Parathyroid adenoma (tissue), 2 donors: Measurements from ENCODE around the gene TNFRSF19.

Experiments used
- H2AFZ ChIP-seq: fragments of 300-600 bp; sonication (generic); one replicate; pipeline ENCODE4 v1.7.0; 2017; ENCODE audit warnings: antibody characterized with exemption, mild to moderate bottlenecking
- H3K27ac ChIP-seq: fragments of 300-600 bp; sonication (generic); one replicate; pipeline ENCODE4 v1.7.0; 2017
- H3K27me3 ChIP-seq: fragments of 300-600 bp; sonication (generic); one replicate; pipeline ENCODE4 v1.7.0; 2017; ENCODE audit warnings: low read length; ENCODE audit not compliant: control insufficient read depth, insufficient read depth
- H3K36me3 ChIP-seq: fragments of 300-600 bp; sonication (generic); one replicate; pipeline ENCODE4 v1.7.0; 2017; ENCODE audit warnings: low read length; ENCODE audit not compliant: control insufficient read depth, insufficient read depth
- H3K4me1 ChIP-seq: fragments of 300-600 bp; sonication (generic); one replicate; pipeline ENCODE4 v1.7.0; 2017; ENCODE audit warnings: control low read depth
- H3K4me2 ChIP-seq: fragments of 300-600 bp; sonication (generic); one replicate; pipeline ENCODE4 v1.7.0; 2017; ENCODE audit warnings: low read length
- H3K4me3 ChIP-seq: fragments of 300-600 bp; sonication (generic); one replicate; pipeline ENCODE4 v1.7.0; 2017; ENCODE audit warnings: low read depth, low read length
- H3K79me2 ChIP-seq: fragments of 300-600 bp; sonication (generic); one replicate; pipeline ENCODE4 v1.7.0; 2017; ENCODE audit warnings: control low read depth
- H3K9ac ChIP-seq: fragments of 300-600 bp; sonication (generic); one replicate; pipeline ENCODE4 v1.7.0; 2017; ENCODE audit warnings: mild to moderate bottlenecking
- H3K9me3 ChIP-seq: fragments of 300-600 bp; sonication (generic); one replicate; pipeline ENCODE4 v1.7.0; 2017; ENCODE audit warnings: low read length; ENCODE audit not compliant: control insufficient read depth
- TF ChIP-seq, protein P1 (sequence below): fragments of 300-600 bp; sonication (generic); IDR thresholded peaks from one replicate; pipeline ENCODE4 v1.7.0; 2017; ENCODE audit warnings: antibody characterized with exemption, mild to moderate bottlenecking
- donor health status: primary hyperparathyroidism.

Gene TNFRSF19

DNA sequence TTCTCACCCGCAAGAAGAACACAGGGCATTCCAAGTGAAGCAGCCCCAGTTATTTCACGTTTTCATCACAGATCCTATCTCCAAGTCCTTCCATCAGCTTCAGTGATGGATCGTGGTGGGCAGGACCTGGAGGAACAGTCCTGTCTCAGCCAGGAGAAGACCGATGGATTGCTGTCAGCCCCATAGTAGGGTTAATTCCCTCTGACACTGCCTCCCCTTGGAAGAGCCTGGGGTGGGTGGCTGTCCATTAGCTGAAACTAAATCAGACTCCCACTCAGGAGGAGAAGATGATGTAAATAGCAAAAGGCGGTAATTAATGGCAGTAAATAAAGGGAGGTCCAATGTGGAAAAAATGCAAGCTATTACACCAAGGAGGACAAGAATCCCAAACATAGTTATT, 131.0 kb downstream of the TNFRSF19 start:
- no peaks in the 10 kb centered on the region for H3K36me3 ChIP-seq
- H3K4me2 ChIP-seq: no peak overlapping the region
- no peaks in the 10 kb centered on the region for H3K9me3 ChIP-seq
- TF ChIP-seq, protein P1, sequence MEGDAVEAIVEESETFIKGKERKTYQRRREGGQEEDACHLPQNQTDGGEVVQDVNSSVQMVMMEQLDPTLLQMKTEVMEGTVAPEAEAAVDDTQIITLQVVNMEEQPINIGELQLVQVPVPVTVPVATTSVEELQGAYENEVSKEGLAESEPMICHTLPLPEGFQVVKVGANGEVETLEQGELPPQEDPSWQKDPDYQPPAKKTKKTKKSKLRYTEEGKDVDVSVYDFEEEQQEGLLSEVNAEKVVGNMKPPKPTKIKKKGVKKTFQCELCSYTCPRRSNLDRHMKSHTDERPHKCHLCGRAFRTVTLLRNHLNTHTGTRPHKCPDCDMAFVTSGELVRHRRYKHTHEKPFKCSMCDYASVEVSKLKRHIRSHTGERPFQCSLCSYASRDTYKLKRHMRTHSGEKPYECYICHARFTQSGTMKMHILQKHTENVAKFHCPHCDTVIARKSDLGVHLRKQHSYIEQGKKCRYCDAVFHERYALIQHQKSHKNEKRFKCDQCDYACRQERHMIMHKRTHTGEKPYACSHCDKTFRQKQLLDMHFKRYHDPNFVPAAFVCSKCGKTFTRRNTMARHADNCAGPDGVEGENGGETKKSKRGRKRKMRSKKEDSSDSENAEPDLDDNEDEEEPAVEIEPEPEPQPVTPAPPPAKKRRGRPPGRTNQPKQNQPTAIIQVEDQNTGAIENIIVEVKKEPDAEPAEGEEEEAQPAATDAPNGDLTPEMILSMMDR: no peak
- H3K79me2 ChIP-seq: no peaks in the 10 kb centered on the region
- H3K27me3 ChIP-seq: no peaks in the 10 kb centered on the region
- no peaks in the 10 kb centered on the region for H3K4me1 ChIP-seq
- no peak overlapping the region for H3K4me3 ChIP-seq
- H3K9ac ChIP-seq: no peak overlapping the region
- H2AFZ ChIP-seq: no peak overlapping the region
- no peak overlapping the region for H3K27ac ChIP-seq

DNA sequence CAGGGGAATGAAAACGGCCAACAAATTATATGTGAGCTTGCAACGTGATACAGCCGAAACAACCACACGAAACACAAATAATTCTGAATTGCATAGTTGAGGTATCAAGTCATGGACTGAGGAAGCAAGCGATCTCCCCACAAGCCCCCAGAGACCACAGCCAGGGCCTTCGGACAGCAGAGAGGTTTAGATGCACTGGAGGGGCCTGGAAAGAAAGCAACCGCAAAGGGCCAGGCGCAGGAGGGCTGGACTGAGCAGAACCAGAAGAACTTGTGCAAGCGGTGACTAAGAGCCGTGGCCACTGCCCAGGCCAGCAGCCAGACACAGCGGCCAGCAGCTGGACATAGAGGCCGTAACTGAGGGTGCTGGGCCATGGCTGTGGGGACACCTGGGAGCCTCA, 131.4 kb downstream of the TNFRSF19 start:
- Histone ChIP-seq H3K27ac (no peak overlapping the region), H3K4me1 (no peaks in the 10 kb centered on the region), H3K9ac (no peak overlapping the region)

DNA sequence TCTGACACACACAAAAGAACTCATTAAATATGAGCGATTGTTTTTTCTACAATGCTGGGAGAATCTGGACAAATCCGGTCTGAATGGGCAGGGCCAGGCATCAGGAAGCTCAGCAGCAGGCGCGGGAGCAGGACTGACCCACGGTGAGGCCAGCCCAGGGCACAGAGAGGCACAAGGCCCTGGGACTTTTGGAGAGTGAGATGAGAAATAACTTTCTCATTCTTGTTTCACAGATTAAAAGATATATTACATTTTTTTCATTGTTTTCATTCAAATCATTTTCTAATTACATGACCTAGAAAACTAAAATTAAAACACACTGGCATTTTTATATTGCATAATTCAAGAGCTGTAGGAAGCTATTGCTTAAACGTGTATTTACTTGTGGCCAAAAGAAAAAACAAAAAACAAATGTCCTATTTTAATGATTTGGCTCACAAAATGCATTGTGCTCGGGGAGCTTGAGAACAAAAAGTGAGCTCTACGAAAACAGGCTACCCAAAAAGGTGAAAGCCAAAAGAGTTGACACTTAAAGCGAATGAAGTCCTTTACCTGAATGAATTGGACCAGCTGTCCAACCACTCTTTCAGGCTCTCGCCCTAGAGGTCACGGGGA, 133.1 kb downstream of the TNFRSF19 start:
- Histone ChIP-seq H3K27me3 (no peaks in the 10 kb centered on the region), H3K4me2 (no peak overlapping the region), H3K9ac (no peak overlapping the region), H3K9me3 (no peaks in the 10 kb centered on the region), H2AFZ (no peak overlapping the region), H3K36me3 (no peaks in the 10 kb centered on the region), H3K27ac (no peak overlapping the region), H3K4me1 (no peaks in the 10 kb centered on the region), H3K79me2 (no peaks in the 10 kb centered on the region), H3K4me3 (no peak overlapping the region)
- TF ChIP-seq, protein P1: no peak

More for the DNA sequence above, 131.4 kb downstream of the TNFRSF19 start:
- H3K4me2 ChIP-seq: no peak overlapping the region
- TF ChIP-seq, protein P1: no peak
- H2AFZ ChIP-seq: no peak overlapping the region
- no peaks in the 10 kb centered on the region for H3K27me3 ChIP-seq
- H3K36me3 ChIP-seq: no peaks in the 10 kb centered on the region
- no peaks in the 10 kb centered on the region for H3K9me3 ChIP-seq
- no peaks in the 10 kb centered on the region for H3K79me2 ChIP-seq
- H3K4me3 ChIP-seq: no peak overlapping the region

DNA sequence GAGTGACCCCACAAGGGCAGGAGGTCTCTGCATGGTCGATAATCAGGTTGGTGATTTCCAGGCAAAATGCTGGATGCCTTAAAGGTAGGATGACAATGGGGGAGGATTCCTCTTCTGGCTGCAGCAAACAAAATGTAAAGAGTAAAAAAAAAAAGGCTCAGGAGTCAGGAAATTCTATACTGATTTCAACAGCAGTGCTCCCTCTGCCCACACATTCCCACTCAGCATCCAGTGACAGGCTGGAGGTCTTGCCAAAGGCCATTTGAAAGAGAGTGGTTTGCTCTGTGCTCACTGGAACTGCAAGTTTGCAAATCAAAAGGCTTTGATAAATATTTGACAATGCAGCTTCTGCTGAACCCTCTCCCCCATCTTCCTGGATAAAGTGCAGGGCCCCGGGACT, 135.4 kb downstream of the TNFRSF19 start:
- Histone ChIP-seq H3K27me3 (no peaks in the 10 kb centered on the region), H3K9me3 (no peaks in the 10 kb centered on the region), H3K4me2 (no peak overlapping the region), H2AFZ (no peak overlapping the region), H3K4me3 (no peak overlapping the region), H3K4me1 (no peaks in the 10 kb centered on the region), H3K27ac (no peak overlapping the region), H3K9ac (no peak overlapping the region), H3K79me2 (no peaks in the 10 kb centered on the region), H3K36me3 (no peaks in the 10 kb centered on the region)
- TF ChIP-seq, protein P1: no peak

DNA sequence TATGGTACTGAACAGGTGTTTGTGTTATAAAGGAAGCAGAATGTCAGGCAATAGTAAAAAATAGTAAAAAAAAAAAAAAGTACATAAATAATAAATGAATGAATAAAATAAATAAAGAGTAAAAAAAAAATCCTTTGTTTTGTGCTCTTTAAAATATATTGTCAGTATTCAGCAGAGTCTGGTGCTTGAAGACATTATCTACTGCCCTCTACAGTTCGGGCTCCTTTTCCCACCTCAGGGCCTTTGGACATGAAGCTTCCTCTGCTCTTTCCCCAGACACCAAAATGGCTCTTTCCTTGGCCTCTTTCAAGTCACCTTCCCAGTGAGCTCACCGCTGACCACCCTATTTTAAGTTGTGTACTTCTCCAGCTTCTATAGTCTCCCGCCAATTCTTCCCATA, 137.5 kb downstream of the TNFRSF19 start:
- Histone ChIP-seq H3K27me3 (no peaks in the 10 kb centered on the region), H3K9me3 (no peaks in the 10 kb centered on the region), H3K79me2 (no peaks in the 10 kb centered on the region), H3K4me2 (no peak overlapping the region), H3K4me3 (no peak overlapping the region), H3K36me3 (no peaks in the 10 kb centered on the region), H2AFZ (no peak overlapping the region), H3K4me1 (no peaks in the 10 kb centered on the region), H3K9ac (no peak overlapping the region), H3K27ac (no peak overlapping the region)
- TF ChIP-seq, protein P1: no peak
